Right lobe of liver (tissue), 6 donors: ENCODE data around the gene CIC. TPM values are rescaled to one million over a fixed set of nuclear protein-coding genes. Genes with fewer than 3 reads are reported as not detected.
A peak's percentile ranks its signal among the peaks of the same experiment; 100 is the strongest.

Experiments used
- ATAC-seq, 4 donors: fragments of 200-7000 bp; cut with Tn5 transposase; one replicate each; pipeline ENCODE4 v1.9.1; 2020; ENCODE audit warnings: mild to moderate bottlenecking in 4 of 4, moderate library complexity in 4 of 4
- DNase-seq, 3 donors: peaks; one replicate each; pipeline ENCODE4 v3.0.0-alpha.2; 2020
- H3K27ac ChIP-seq, 3 donors: fragments of 200-600 bp; one replicate each; pipeline ENCODE4 v1.8.0; 2022
- H3K27me3 ChIP-seq, 2 donors: fragments of 200-600 bp; one replicate each; pipeline ENCODE4 v1.8.0; 2022
- H3K36me3 ChIP-seq, 4 donors: fragments of 200-600 bp; sonication (generic) in 1 of 4; one replicate each; pipeline versions ENCODE4 v1.5.1 to v1.8.0; 2017 to 2022; ENCODE audit warnings: control low read depth in 1 of 4
- H3K4me1 ChIP-seq, 4 donors: fragments of 200-600 bp; sonication (generic) in 1 of 4; one replicate each; pipeline versions ENCODE4 v1.5.1 to v1.8.0; 2017 to 2022; ENCODE audit warnings: control low read depth in 1 of 4
- H3K4me3 ChIP-seq, 3 donors: fragments of 200-600 bp; one replicate each; pipeline ENCODE4 v1.8.0; 2022
- H3K9me3 ChIP-seq, 4 donors: fragments of 200-600 bp; sonication (generic) in 1 of 4; one replicate each; pipeline versions ENCODE4 v1.5.1 to v1.8.0; 2017 to 2022; ENCODE audit warnings: control low read depth in 1 of 4
- POLR2A ChIP-seq: fragments of 450-650 bp; IDR thresholded peaks from one replicate; pipeline ENCODE4 v1.6.1; 2017; ENCODE audit warnings: antibody characterized with exemption, mild to moderate bottlenecking
- WGBS: methylation state at CpG from one replicate; pipeline ENCODE4 v1.1.6; 2018; ENCODE audit warnings: low coverage, low lambda C conversion rate; ENCODE audit not compliant: insufficient coverage; ENCODE audit errors: missing lambda C conversion rate; 5-methylcytosine and 5-hydroxymethylcytosine counted together
- intact Hi-C, 2 donors: fragments of 100-400 bp; cut with DNase I; formaldehyde crosslinking; loops; one replicate each; pipeline versions ENCODE4 v1.11.2 to v1.14.1; 2022
- long read RNA-seq: library from polyadenylated mRNA; unstranded; transcript quantifications from one replicate; pipeline ENCODE4 v2.0.0, GENCODE V29; 2019
- total RNA-seq, 6 experiments: library from RNA; depleted of rRNA in 2 of 6; stranded (reverse); fragments of >200 nt in 2 of 6; fragmentation: NEBNext Ultra II Directional in 3 of 6; extraction: Animal tissue kit (Norgen Biotek cat#: 25700) in 3 of 6; gene quantifications; one replicate each; pipeline versions ENCODE4 v1.1.0 to v1.2.4, GENCODE V29; 2016 to 2023
- TF ChIP-seq, protein P1 (sequence below), 4 donors: fragments of 200-600 bp in 3 of 4; fragments of 450-650 bp in 1 of 4; IDR thresholded peaks; one replicate each; pipeline versions ENCODE4 v1.5.1 to v1.8.0; 2016 to 2022; ENCODE audit warnings: antibody characterized with exemption in 4 of 4, mild to moderate bottlenecking in 2 of 4
- donor health status: DM: no; HTN: yes; CAD: no.
- donor health status: DM: no; HTN: no; CAD: no.
- donor health status: DM: no; HTN: no; CAD: no.
- donor health status: DM: no; HTN: yes; CAD: no.
- donor health status: DM: no; HTN: yes; CAD: no.

Gene CIC
- total RNA-seq: 10 to 100 TPM; 19.9 to 53.6 (median 35.2) TPM
- long read RNA-seq: 0 reads

DNA sequence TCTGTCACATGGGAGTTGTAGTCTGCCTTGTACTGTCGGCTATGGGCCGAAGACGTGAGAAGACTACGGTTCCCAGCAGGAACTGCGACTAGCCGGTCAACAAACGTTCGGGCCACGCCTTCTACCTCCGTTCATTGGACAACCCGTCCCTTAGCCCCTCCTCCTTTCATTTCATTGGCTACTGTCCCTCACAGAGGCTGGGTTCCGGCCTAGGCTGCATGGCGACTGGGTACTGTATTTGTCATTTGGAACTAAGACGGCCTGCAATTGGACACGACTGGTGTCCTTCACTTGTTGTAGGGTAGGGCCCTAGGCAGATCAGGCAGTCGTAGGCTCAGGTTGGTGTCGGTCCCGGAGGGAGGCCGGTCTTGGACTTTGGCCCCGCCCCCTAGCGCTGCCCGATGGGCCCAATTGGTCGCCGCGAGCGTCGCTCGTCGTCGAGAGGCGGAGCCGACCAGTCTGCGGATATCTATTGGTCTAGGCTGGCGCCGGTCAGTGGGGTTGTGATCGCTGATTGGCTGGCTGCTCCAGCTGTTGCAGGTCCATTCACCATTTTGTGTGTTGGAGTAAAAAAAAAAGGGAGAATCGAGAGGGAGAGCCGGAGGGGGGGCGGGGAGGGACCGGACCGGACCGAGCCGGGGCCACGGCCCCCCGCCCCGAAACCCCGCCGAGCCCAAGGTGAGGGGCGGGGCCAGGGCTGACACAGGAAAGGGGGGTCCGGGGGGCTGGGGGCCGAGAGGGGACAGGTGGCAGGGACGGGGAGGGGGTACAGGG is at the start of gene CIC:
Gene CIC, plus strand, starts transcription at position 549 of the 774 bp plus-strand sequence. CDS start 2,532 bp downstream, outside the sequence.
- intact Hi-C loops: no loop called here

DNA sequence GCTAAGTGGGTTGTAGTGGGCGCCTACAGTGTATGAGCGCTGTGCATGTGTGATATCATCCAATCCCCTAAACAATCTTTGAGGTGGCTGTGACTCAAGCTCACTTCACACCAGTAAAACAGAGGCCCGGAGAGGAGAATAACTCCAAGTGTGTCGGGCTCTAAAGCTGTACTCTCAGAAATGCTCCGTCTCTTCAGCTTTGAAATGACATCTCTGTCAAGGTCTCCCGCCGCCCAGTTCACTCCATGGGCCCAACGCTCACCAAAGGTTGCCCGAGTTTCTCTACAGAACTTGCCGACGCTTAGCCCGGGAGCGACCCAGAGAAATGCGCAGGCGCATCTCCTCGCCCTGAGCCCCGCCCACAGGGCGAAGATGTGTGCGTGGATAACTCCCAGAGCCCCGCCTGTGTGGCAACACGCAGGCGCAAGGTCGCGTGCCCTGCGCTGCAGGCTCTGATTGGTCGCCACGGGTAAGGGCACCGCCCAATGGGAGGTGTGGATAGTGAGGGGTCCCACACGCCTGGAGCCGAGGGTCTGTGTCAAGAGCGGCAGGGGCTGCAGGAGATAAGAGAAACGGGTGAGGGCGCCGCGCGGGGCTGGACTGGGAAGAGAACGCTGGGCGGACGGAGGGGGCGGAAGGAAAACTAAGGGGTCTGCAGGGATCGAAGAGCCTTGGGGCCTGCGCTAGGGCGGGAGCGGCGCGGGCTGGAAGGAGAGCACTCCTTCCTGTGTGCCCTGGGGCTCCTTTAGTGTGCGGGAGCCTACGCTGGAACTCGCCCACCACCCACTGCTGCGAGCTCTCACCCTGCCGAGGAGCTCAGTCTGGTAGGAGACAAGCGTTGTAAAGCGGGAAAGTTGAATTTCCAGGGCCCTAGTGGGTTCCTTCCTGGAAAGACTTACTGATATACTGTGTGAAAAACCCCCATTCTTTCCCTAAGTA is 49.0 kb upstream of the CIC start, which contains the start of gene ZNF526:
Gene ZNF526, plus strand, starts transcription at position 501 of the 939 bp plus-strand sequence. CDS start 4,092 bp downstream, outside the sequence.
- H3K36me3 ChIP-seq: peaks cover 0 to 9% (median 0%) of the 10 kb centered on the region in 4 donors
- ATAC-seq: peak; percentile 80 to 90 (median 86)
- WGBS: under 1% methylated on average over 38 of the region's 53 CpGs
- H3K4me1 ChIP-seq: peaks cover 0 to 38% (median 13%) of the 10 kb centered on the region in 4 donors
- no peaks in the 10 kb centered on the region for H3K27me3 ChIP-seq
- H3K4me3 ChIP-seq: peak within 1 kb of the TSS; percentile 77 to 93 (median 80)
- peak; percentile 43 for TF ChIP-seq POLR2A
- TF ChIP-seq, protein P1, sequence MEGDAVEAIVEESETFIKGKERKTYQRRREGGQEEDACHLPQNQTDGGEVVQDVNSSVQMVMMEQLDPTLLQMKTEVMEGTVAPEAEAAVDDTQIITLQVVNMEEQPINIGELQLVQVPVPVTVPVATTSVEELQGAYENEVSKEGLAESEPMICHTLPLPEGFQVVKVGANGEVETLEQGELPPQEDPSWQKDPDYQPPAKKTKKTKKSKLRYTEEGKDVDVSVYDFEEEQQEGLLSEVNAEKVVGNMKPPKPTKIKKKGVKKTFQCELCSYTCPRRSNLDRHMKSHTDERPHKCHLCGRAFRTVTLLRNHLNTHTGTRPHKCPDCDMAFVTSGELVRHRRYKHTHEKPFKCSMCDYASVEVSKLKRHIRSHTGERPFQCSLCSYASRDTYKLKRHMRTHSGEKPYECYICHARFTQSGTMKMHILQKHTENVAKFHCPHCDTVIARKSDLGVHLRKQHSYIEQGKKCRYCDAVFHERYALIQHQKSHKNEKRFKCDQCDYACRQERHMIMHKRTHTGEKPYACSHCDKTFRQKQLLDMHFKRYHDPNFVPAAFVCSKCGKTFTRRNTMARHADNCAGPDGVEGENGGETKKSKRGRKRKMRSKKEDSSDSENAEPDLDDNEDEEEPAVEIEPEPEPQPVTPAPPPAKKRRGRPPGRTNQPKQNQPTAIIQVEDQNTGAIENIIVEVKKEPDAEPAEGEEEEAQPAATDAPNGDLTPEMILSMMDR (IDR thresholded peaks at IDR 0.05): no peak
- peak; percentile 97 to 98 (median 98) for DNase-seq
- no peaks in the 10 kb centered on the region for H3K9me3 ChIP-seq
- intact Hi-C loops: no loop called here
- peak within 1 kb of the TSS; percentile 66 to 89 (median 71) for H3K27ac ChIP-seq

More for the DNA sequence above, at the start of gene CIC:
- TF ChIP-seq, protein P1 (IDR thresholded peaks at IDR 0.05): no peak
- TF ChIP-seq POLR2A: no peak
- WGBS: 2% methylated on average over 33 of the region's 52 CpGs
- peaks cover 0 to 16% (median 8%) of the 10 kb centered on the region in 4 donors for H3K36me3 ChIP-seq
- H3K9me3 ChIP-seq: no peaks in the 10 kb centered on the region
- DNase-seq: peak; percentile 100
- no peaks in the 10 kb centered on the region for H3K27me3 ChIP-seq
- peak within 1 kb of the TSS; percentile 63 to 68 (median 66) for H3K4me3 ChIP-seq
- H3K4me1 ChIP-seq: peaks cover 0 to 11% (median 2%) of the 10 kb centered on the region in 4 donors
- peak; percentile 72 to 88 (median 82) for ATAC-seq
- peak within 1 kb of the TSS; percentile 99 to 100 (median 100) for H3K27ac ChIP-seq

DNA sequence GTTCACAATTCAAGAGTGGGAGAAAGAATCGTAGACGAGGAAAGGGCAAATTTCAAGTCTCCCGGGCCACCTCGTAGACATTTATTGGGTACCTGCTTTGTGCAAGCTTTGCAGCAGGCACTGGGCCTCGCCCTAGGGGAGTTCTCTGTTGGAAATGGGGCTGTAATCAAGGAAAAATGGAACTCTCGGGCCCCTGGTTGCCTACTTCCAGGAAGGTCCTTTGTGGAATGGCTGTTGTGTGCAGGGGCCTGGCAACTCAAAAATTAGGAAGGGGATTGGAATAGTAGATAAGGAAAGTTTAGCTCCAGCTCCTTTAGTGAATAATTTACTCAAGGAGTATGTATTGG is 48.3 kb upstream of the CIC start:
- 3% methylated on average over 6 of the region's 6 CpGs for WGBS
- H3K4me1 ChIP-seq: peaks cover 0 to 34% (median 13%) of the 10 kb centered on the region in 4 donors
- ATAC-seq: no peak

More for the DNA sequence above, 48.3 kb upstream of the CIC start:
- H3K27ac ChIP-seq: peak overlapping the region in 2 of 3 donors; percentile 71 to 89
- H3K4me3 ChIP-seq: peak overlapping the region; percentile 77 to 93 (median 80)
- peaks cover 0 to 15% (median 0%) of the 10 kb centered on the region in 4 donors for H3K36me3 ChIP-seq
- no peak for TF ChIP-seq POLR2A
- TF ChIP-seq, protein P1 (IDR thresholded peaks at IDR 0.05): no peak
- no peak for DNase-seq
- intact Hi-C loops: no loop called here
- no peaks in the 10 kb centered on the region for H3K27me3 ChIP-seq
- no peaks in the 10 kb centered on the region for H3K9me3 ChIP-seq
